Measurements from ENCODE around the gene C1orf174.

DNA sequence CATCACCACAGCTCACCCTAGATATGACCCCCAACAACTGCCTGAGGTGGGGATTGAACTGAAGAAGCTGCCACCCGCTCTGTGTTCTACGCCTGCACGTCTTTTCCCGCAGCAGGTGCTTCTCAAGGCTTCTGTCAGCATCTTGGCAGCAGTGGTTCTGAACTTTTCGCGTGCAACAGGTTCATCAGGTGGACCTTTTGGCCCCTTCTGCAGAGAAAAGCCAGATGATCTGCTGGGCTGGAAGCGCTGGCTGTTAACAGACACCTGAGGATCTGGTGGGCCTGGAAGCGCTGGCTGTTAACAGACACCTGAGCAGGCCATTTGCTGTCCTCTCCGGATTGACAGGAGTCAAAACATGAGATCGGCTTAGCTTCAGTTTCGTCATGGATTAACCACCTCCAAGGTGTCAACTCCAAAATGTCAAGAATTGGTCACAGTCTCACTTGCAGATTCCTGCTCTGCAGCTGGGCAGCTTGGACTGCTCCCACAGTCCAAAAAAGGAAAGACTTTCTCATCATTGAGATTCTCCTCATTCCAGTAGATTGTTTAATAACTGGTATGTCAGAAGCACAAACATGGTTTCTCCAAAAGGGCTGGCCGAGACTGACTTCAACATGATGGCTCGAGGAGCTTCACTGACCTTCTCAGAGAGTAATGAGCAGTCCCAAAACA is 4.7 kb downstream of the C1orf174 start:
- TF ChIP-seq, protein P1, sequence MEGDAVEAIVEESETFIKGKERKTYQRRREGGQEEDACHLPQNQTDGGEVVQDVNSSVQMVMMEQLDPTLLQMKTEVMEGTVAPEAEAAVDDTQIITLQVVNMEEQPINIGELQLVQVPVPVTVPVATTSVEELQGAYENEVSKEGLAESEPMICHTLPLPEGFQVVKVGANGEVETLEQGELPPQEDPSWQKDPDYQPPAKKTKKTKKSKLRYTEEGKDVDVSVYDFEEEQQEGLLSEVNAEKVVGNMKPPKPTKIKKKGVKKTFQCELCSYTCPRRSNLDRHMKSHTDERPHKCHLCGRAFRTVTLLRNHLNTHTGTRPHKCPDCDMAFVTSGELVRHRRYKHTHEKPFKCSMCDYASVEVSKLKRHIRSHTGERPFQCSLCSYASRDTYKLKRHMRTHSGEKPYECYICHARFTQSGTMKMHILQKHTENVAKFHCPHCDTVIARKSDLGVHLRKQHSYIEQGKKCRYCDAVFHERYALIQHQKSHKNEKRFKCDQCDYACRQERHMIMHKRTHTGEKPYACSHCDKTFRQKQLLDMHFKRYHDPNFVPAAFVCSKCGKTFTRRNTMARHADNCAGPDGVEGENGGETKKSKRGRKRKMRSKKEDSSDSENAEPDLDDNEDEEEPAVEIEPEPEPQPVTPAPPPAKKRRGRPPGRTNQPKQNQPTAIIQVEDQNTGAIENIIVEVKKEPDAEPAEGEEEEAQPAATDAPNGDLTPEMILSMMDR (conservative IDR thresholded peaks at IDR 0.05; ENCODE audit: low read depth, low read length) = no peak
- TF ChIP-seq POLR2A (IDR thresholded peaks at IDR 0.05; ENCODE audit: low read depth, low read length) (no peak), RAD21 (IDR thresholded peaks at IDR 0.05; ENCODE audit: low read length) (no peak), CEBPB (IDR thresholded peaks at IDR 0.05; ENCODE audit: low read depth, low read length) (no peak), RFX5 (IDR thresholded peaks at IDR 0.05; ENCODE audit: low read depth, low read length) (no peak), FOS (IDR thresholded peaks at IDR 0.05; ENCODE audit: low read depth, low read length) (no peak), MAFK (IDR thresholded peaks at IDR 0.05; ENCODE audit: low read depth, low read length) (no peak), RCOR1 (IDR thresholded peaks at IDR 0.05; ENCODE audit: insufficient replicate concordance, low read length) (no peak), MAZ (IDR thresholded peaks at IDR 0.05; ENCODE audit: borderline replicate concordance, low read depth, low read length) (no peak)
- TF ChIP-seq, protein P2, sequence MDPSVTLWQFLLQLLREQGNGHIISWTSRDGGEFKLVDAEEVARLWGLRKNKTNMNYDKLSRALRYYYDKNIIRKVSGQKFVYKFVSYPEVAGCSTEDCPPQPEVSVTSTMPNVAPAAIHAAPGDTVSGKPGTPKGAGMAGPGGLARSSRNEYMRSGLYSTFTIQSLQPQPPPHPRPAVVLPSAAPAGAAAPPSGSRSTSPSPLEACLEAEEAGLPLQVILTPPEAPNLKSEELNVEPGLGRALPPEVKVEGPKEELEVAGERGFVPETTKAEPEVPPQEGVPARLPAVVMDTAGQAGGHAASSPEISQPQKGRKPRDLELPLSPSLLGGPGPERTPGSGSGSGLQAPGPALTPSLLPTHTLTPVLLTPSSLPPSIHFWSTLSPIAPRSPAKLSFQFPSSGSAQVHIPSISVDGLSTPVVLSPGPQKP (IDR thresholded peaks at IDR 0.05; ENCODE audit: borderline replicate concordance, low read depth, low read length) = no peak
- TF ChIP-seq, protein P3, sequence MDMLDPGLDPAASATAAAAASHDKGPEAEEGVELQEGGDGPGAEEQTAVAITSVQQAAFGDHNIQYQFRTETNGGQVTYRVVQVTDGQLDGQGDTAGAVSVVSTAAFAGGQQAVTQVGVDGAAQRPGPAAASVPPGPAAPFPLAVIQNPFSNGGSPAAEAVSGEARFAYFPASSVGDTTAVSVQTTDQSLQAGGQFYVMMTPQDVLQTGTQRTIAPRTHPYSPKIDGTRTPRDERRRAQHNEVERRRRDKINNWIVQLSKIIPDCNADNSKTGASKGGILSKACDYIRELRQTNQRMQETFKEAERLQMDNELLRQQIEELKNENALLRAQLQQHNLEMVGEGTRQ (IDR thresholded peaks at IDR 0.05; ENCODE audit: low read depth, low read length) = no peak

Data from IMR-90 (cell line).